Measurements from ENCODE around the gene PDE4B.

PDE4B gene

DNA sequence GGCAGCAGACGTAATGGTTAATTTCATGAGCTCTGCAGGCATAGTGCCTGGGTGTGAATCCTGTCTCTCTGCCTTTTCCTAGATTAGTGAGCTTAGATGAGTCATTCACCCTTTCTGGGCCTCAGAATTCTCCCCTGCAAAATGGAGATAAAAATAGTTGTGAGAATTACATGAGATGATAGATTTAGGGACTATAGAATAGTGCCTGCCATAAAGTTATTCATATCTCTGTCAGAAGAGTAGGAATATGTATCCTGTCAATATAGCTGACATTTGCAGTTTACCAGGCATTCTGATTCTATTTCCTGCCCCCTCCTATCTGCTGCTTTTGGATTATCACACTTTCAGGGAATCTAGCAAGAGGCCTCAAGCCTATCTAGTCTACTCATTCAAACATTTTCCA, 112.0 kb downstream of the PDE4B start:
- Histone ChIP-seq H3K9ac (ENCODE audit: low read length) (no peak overlapping the region), H3K27ac (ENCODE audit: low read depth, low read length) (no peak overlapping the region), H2AK5ac (ENCODE audit: low read length) (no peak overlapping the region), H2BK5ac (ENCODE audit: low read length) (no peak overlapping the region), H3K4me3 (ENCODE audit: low read length) (no peak overlapping the region), H3K4ac (ENCODE audit: low read depth, low read length) (no peak overlapping the region), H3K27me3 (ENCODE audit: insufficient read depth, low read length, poor library complexity) (no peaks in the 10 kb centered on the region), H3K4me1 (ENCODE audit: control insufficient read depth, low read depth, low read length) (no peaks in the 10 kb centered on the region), H3K79me2 (ENCODE audit: control insufficient read depth, insufficient read depth, low read length) (no peaks in the 10 kb centered on the region), H2BK15ac (replicated peaks; ENCODE audit: low read depth) (no peak overlapping the region), H4K5ac (ENCODE audit: low read length) (no peak overlapping the region), H3K36me3 (ENCODE audit: control insufficient read depth, insufficient read depth, low read length) (no peaks in the 10 kb centered on the region), H3K79me1 (ENCODE audit: low read length) (no peaks in the 10 kb centered on the region), H4K8ac (ENCODE audit: low read depth, low read length) (no peak overlapping the region), H2BK120ac (ENCODE audit: low read depth, low read length) (no peak overlapping the region), H3K18ac (ENCODE audit: low read length) (no peak overlapping the region), H3K4me2 (ENCODE audit: low read length) (no peak overlapping the region), H3K56ac (ENCODE audit: low read length) (no peak overlapping the region), H3K23ac (ENCODE audit: low read length) (no peak overlapping the region)
- peak; percentile 80 for DNase-seq
- WGBS (ENCODE audit: extremely low coverage, insufficient coverage, low lambda C conversion rate): no CpG with 5 or more reads among the region's 1 CpG

DNA sequence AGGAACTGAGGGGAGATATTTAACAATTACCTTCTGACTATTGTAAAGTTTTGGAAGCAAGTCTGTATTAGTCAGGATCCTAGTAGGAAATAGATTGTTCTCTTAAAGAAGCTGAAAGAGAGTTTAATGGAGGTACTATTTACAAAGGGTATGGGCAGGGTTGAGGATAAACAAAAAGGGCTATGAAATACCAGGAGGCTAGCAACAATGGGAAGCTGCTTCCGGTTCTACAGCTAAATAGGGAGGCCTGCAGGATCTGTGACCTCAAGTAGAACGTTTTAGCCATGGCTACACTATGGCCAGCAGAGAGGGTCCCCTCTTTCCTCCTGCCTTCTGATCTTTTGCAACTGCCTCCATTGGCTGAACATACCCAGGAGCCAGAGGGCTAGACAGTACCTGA, 117.7 kb downstream of the PDE4B start:
- H3K4me1 ChIP-seq (ENCODE audit: control insufficient read depth, low read depth, low read length): peaks cover 1% of the 10 kb centered on the region
- no peak overlapping the region for H2BK15ac ChIP-seq (replicated peaks; ENCODE audit: low read depth)
- no peak overlapping the region for H2BK120ac ChIP-seq (ENCODE audit: low read depth, low read length)
- no peaks in the 10 kb centered on the region for H3K79me1 ChIP-seq (ENCODE audit: low read length)
- H3K79me2 ChIP-seq (ENCODE audit: control insufficient read depth, insufficient read depth, low read length): no peaks in the 10 kb centered on the region
- no peak overlapping the region for H2AK5ac ChIP-seq (ENCODE audit: low read length)
- no peaks in the 10 kb centered on the region for H3K36me3 ChIP-seq (ENCODE audit: control insufficient read depth, insufficient read depth, low read length)
- H2BK5ac ChIP-seq (ENCODE audit: low read length): no peak overlapping the region
- no peak overlapping the region for H3K4ac ChIP-seq (ENCODE audit: low read depth, low read length)
- H4K5ac ChIP-seq (ENCODE audit: low read length): no peak overlapping the region
- no peak overlapping the region for H3K9ac ChIP-seq (ENCODE audit: low read length)
- H3K4me3 ChIP-seq (ENCODE audit: low read length): no peak overlapping the region
- peak; percentile 7 for DNase-seq
- no peak overlapping the region for H3K4me2 ChIP-seq (ENCODE audit: low read length)
- no peak overlapping the region for H3K18ac ChIP-seq (ENCODE audit: low read length)
- no peak overlapping the region for H3K23ac ChIP-seq (ENCODE audit: low read length)
- no CpG with 5 or more reads among the region's 2 CpGs for WGBS (ENCODE audit: extremely low coverage, insufficient coverage, low lambda C conversion rate)
- peak overlapping the region; percentile 8 for H3K56ac ChIP-seq (ENCODE audit: low read length)
- no peak overlapping the region for H4K8ac ChIP-seq (ENCODE audit: low read depth, low read length)
- no peaks in the 10 kb centered on the region for H3K27me3 ChIP-seq (ENCODE audit: insufficient read depth, low read length, poor library complexity)
- H3K27ac ChIP-seq (ENCODE audit: low read depth, low read length): no peak overlapping the region

DNA sequence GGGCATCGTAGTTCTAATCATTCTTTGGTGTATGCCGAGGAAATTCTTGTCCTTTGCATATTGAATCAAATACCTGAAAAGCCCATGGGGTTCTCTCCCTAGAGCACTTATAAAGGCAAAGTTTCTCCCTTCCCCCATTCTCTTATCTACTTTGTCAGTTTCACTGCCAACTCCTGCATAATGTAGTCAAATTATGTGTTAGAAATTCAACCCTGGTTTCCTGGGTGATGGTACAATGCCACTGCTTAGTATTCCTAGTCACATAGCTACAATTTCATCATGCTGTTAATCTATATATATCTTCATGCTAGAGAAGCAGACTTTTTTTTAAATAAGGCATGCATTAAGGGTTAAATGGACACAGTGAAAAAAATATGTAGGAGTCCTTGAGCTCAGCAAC, 119.0 kb downstream of the PDE4B start:
- Histone ChIP-seq H3K18ac (ENCODE audit: low read length) (no peak overlapping the region), H4K8ac (ENCODE audit: low read depth, low read length) (no peak overlapping the region), H3K4ac (ENCODE audit: low read depth, low read length) (no peak overlapping the region), H2AK5ac (ENCODE audit: low read length) (no peak overlapping the region), H3K27ac (ENCODE audit: low read depth, low read length) (no peak overlapping the region), H2BK15ac (replicated peaks; ENCODE audit: low read depth) (no peak overlapping the region), H3K56ac (ENCODE audit: low read length) (no peak overlapping the region), H3K4me1 (ENCODE audit: control insufficient read depth, low read depth, low read length) (peaks cover 1% of the 10 kb centered on the region), H3K79me2 (ENCODE audit: control insufficient read depth, insufficient read depth, low read length) (no peaks in the 10 kb centered on the region), H3K36me3 (ENCODE audit: control insufficient read depth, insufficient read depth, low read length) (no peaks in the 10 kb centered on the region), H3K27me3 (ENCODE audit: insufficient read depth, low read length, poor library complexity) (no peaks in the 10 kb centered on the region), H3K4me2 (ENCODE audit: low read length) (no peak overlapping the region), H3K4me3 (ENCODE audit: low read length) (no peak overlapping the region), H4K5ac (ENCODE audit: low read length) (no peak overlapping the region), H2BK5ac (ENCODE audit: low read length) (no peak overlapping the region), H3K79me1 (ENCODE audit: low read length) (no peaks in the 10 kb centered on the region), H2BK120ac (ENCODE audit: low read depth, low read length) (no peak overlapping the region), H3K23ac (ENCODE audit: low read length) (no peak overlapping the region), H3K9ac (ENCODE audit: low read length) (no peak overlapping the region)
- WGBS (ENCODE audit: extremely low coverage, insufficient coverage, low lambda C conversion rate): no CpG with 5 or more reads among the region's 2 CpGs
- peak; percentile 74 for DNase-seq

DNA sequence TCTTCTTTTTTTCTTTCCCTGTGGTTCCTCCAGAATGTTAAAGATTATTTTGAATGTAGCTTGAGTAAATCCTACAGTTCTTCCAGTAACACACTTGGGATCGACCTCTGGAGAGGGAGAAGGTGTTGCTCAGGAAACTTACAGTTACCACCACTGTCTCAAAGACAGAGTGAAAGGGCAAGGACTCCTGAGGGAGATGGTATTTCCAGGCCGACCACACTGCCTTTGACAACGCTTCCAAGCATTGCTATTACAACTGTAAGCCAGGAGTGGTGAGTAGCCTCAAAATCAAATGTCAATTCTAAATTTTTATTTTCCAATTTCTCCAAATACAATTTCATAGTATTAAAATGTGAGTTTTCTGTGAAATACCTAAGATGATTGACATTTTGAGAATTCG, 125.9 kb downstream of the PDE4B start:
- H4K8ac ChIP-seq (ENCODE audit: low read depth, low read length): no peak overlapping the region
- H2BK120ac ChIP-seq (ENCODE audit: low read depth, low read length): no peak overlapping the region
- H2BK15ac ChIP-seq (replicated peaks; ENCODE audit: low read depth): no peak overlapping the region
- no peaks in the 10 kb centered on the region for H3K79me2 ChIP-seq (ENCODE audit: control insufficient read depth, insufficient read depth, low read length)
- no peak overlapping the region for H2BK5ac ChIP-seq (ENCODE audit: low read length)
- H3K4me3 ChIP-seq (ENCODE audit: low read length): no peak overlapping the region
- H3K79me1 ChIP-seq (ENCODE audit: low read length): no peaks in the 10 kb centered on the region
- no peak overlapping the region for H4K5ac ChIP-seq (ENCODE audit: low read length)
- DNase-seq: peak; percentile 39
- no peak overlapping the region for H3K23ac ChIP-seq (ENCODE audit: low read length)
- H3K18ac ChIP-seq (ENCODE audit: low read length): no peak overlapping the region
- H2AK5ac ChIP-seq (ENCODE audit: low read length): no peak overlapping the region
- no peak overlapping the region for H3K56ac ChIP-seq (ENCODE audit: low read length)
- H3K4ac ChIP-seq (ENCODE audit: low read depth, low read length): no peak overlapping the region
- WGBS (ENCODE audit: extremely low coverage, insufficient coverage, low lambda C conversion rate): no CpG with 5 or more reads among the region's 4 CpGs
- H3K27me3 ChIP-seq (ENCODE audit: insufficient read depth, low read length, poor library complexity): no peaks in the 10 kb centered on the region
- no peak overlapping the region for H3K9ac ChIP-seq (ENCODE audit: low read length)
- no peaks in the 10 kb centered on the region for H3K36me3 ChIP-seq (ENCODE audit: control insufficient read depth, insufficient read depth, low read length)
- H3K4me2 ChIP-seq (ENCODE audit: low read length): no peak overlapping the region
- no peak overlapping the region for H3K27ac ChIP-seq (ENCODE audit: low read depth, low read length)
- H3K4me1 ChIP-seq (ENCODE audit: control insufficient read depth, low read depth, low read length): no peaks in the 10 kb centered on the region

DNA sequence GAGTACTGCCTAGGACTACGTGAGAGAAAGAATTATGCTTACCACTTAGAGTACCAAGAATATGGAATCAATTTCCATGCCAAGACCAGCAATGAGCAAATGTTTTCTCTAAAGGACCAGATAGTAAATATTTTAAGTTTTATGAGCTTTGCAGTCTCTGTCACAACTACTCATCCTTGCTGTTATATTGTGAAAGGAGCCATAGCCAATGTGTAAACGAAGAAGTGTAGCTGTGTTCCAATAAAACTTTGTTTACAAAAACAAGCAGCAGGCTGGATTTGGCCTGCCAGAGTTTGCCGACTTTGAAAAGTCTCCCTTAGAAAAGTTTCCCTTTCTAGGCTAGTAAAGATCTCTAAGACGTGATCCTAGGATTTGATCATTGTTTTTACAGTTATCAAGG, 128.8 kb downstream of the PDE4B start:
- H3K27ac ChIP-seq (ENCODE audit: low read depth, low read length): no peak overlapping the region
- no peak for DNase-seq
- no CpG with 5 or more reads among the region's 4 CpGs for WGBS (ENCODE audit: extremely low coverage, insufficient coverage, low lambda C conversion rate)
- H3K27me3 ChIP-seq (ENCODE audit: insufficient read depth, low read length, poor library complexity): no peaks in the 10 kb centered on the region
- H3K4me2 ChIP-seq (ENCODE audit: low read length): no peak overlapping the region
- H3K79me1 ChIP-seq (ENCODE audit: low read length): no peaks in the 10 kb centered on the region
- H3K56ac ChIP-seq (ENCODE audit: low read length): no peak overlapping the region
- no peak overlapping the region for H2BK120ac ChIP-seq (ENCODE audit: low read depth, low read length)
- H3K9ac ChIP-seq (ENCODE audit: low read length): no peak overlapping the region
- H2BK15ac ChIP-seq (replicated peaks; ENCODE audit: low read depth): no peak overlapping the region
- H4K5ac ChIP-seq (ENCODE audit: low read length): no peak overlapping the region
- no peaks in the 10 kb centered on the region for H3K79me2 ChIP-seq (ENCODE audit: control insufficient read depth, insufficient read depth, low read length)
- no peak overlapping the region for H2AK5ac ChIP-seq (ENCODE audit: low read length)
- H2BK5ac ChIP-seq (ENCODE audit: low read length): no peak overlapping the region
- no peak overlapping the region for H3K23ac ChIP-seq (ENCODE audit: low read length)
- H3K4ac ChIP-seq (ENCODE audit: low read depth, low read length): no peak overlapping the region
- no peaks in the 10 kb centered on the region for H3K36me3 ChIP-seq (ENCODE audit: control insufficient read depth, insufficient read depth, low read length)
- H3K18ac ChIP-seq (ENCODE audit: low read length): no peak overlapping the region
- H4K8ac ChIP-seq (ENCODE audit: low read depth, low read length): no peak overlapping the region
- no peak overlapping the region for H3K4me3 ChIP-seq (ENCODE audit: low read length)
- H3K4me1 ChIP-seq (ENCODE audit: control insufficient read depth, low read depth, low read length): no peaks in the 10 kb centered on the region

DNA sequence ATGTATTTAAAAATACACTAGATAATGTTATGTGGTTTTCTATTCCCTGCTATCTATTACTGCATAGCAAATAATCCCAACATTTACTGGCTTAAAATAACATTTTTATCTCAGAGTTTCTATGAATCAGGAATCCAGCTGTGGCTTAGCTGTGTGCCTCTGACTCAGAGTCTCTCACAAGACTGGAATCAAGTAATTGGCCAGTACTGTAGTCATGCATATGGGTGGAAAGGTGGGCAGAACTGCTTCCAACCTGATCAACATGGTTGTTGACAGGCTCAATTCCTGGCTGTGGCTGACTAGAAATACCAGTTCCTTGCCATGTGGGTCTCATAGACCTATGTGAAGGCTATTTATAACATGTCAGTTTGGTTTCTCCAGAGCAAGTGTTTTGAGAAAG, 131.8 kb downstream of the PDE4B start:
- no peak overlapping the region for H2BK5ac ChIP-seq (ENCODE audit: low read length)
- H3K36me3 ChIP-seq (ENCODE audit: control insufficient read depth, insufficient read depth, low read length): no peaks in the 10 kb centered on the region
- no peak overlapping the region for H2BK120ac ChIP-seq (ENCODE audit: low read depth, low read length)
- peak; percentile 8 for DNase-seq
- no peak overlapping the region for H3K4me2 ChIP-seq (ENCODE audit: low read length)
- no peak overlapping the region for H4K5ac ChIP-seq (ENCODE audit: low read length)
- H3K23ac ChIP-seq (ENCODE audit: low read length): no peak overlapping the region
- no peak overlapping the region for H3K18ac ChIP-seq (ENCODE audit: low read length)
- H4K8ac ChIP-seq (ENCODE audit: low read depth, low read length): no peak overlapping the region
- no peaks in the 10 kb centered on the region for H3K79me1 ChIP-seq (ENCODE audit: low read length)
- no peaks in the 10 kb centered on the region for H3K79me2 ChIP-seq (ENCODE audit: control insufficient read depth, insufficient read depth, low read length)
- H3K4ac ChIP-seq (ENCODE audit: low read depth, low read length): no peak overlapping the region
- no peaks in the 10 kb centered on the region for H3K4me1 ChIP-seq (ENCODE audit: control insufficient read depth, low read depth, low read length)
- H3K56ac ChIP-seq (ENCODE audit: low read length): no peak overlapping the region
- no peaks in the 10 kb centered on the region for H3K27me3 ChIP-seq (ENCODE audit: insufficient read depth, low read length, poor library complexity)
- H2AK5ac ChIP-seq (ENCODE audit: low read length): no peak overlapping the region
- no peak overlapping the region for H3K27ac ChIP-seq (ENCODE audit: low read depth, low read length)
- no peak overlapping the region for H2BK15ac ChIP-seq (replicated peaks; ENCODE audit: low read depth)
- no peak overlapping the region for H3K9ac ChIP-seq (ENCODE audit: low read length)
- no peak overlapping the region for H3K4me3 ChIP-seq (ENCODE audit: low read length)

Data from mesendoderm (in vitro differentiated cells).